Adrenal gland (tissue), 12 donors: ENCODE data around the gene SRSF12. TPM values are rescaled to one million over a fixed set of nuclear protein-coding genes. Genes with fewer than 3 reads are reported as not detected.
"Not testable (repeated sequence)": the region's sequence is repeated elsewhere in the genome, so short reads cannot be mapped to it uniquely, and the experiment has no call there.

Experiments used
- DNase-seq, 7 donors: peaks; one replicate each; pipeline ENCODE4 v3.0.0-alpha.2; 2019 to 2020
- H3K27ac ChIP-seq, 5 donors: fragments of 200-600 bp; sonication (generic) in 4 of 5; 1 replicate in 3 of 5; 2 replicates in 2 of 5; pipeline versions ENCODE4 v1.5.1 to v1.8.0; 2016 to 2020; ENCODE audit warnings: mild to moderate bottlenecking in 1 of 5
- H3K27me3 ChIP-seq: fragments of 200-600 bp; 2 replicates; pipeline ENCODE4 v1.8.0; 2021
- H3K36me3 ChIP-seq, 2 donors: fragments of 200-600 bp; replicated peaks in 1 of 2; 1 replicate in 1 of 2; 2 replicates in 1 of 2; pipeline versions ENCODE4 v1.5.1 to v1.8.0; 2018 to 2022
- H3K4me1 ChIP-seq, 2 donors: fragments of 200-600 bp; replicated peaks in 1 of 2; 1 replicate in 1 of 2; 2 replicates in 1 of 2; pipeline versions ENCODE4 v1.5.1 to v1.8.0; 2018 to 2021
- H3K4me3 ChIP-seq, 4 donors: fragments of 200-600 bp; sonication (generic) in 3 of 4; one replicate each; pipeline ENCODE4 v1.5.1; 2016 to 2018
- H3K9me3 ChIP-seq, 3 donors: fragments of 200-600 bp; sonication (generic) in 1 of 3; replicated peaks in 1 of 3; 1 replicate in 2 of 3; 2 replicates in 1 of 3; pipeline versions ENCODE4 v1.5.1 to v1.8.0; 2016 to 2021
- CTCF ChIP-seq, 6 experiments: fragments of 450-650 bp in 4 of 6; fragments of 200-600 bp in 2 of 6; sonication (generic) in 1 of 6; IDR thresholded peaks; 1 replicate in 5 of 6; 2 replicates in 1 of 6; pipeline versions ENCODE4 v1.5.1 to v1.8.0; 2016 to 2021; ENCODE audit warnings: antibody characterized with exemption in 6 of 6, mild to moderate bottlenecking in 2 of 6, moderate library complexity in 1 of 6
- POLR2A ChIP-seq, 2 donors: fragments of 450-650 bp; IDR thresholded peaks; one replicate each; pipeline ENCODE4 v1.6.1; 2017; ENCODE audit warnings: antibody characterized with exemption in 2 of 2, mild to moderate bottlenecking in 2 of 2, moderate library complexity in 1 of 2
- WGBS, 4 donors: extraction: QIAGEN DNeasy Blood & Tissue Kit in 2 of 4; methylation state at CpG; one replicate each; pipeline versions ENCODE4 v1.1.5 to v1.1.7; 2013 to 2017; 5-methylcytosine and 5-hydroxymethylcytosine counted together
- intact Hi-C, 2 donors: fragments of 100-400 bp; cut with DNase I; formaldehyde crosslinking; loops; one replicate each; pipeline versions ENCODE4 v1.14.1 to v1.15.0; 2022 to 2023
- polyA plus RNA-seq, 3 donors: library from polyadenylated mRNA; stranded (reverse); fragments of 200-250 nt in 2 of 3; fragments of 350-450 nt in 1 of 3; fragmentation: Illumina TruSeq in 1 of 3; extraction: RNeasy Lipid Tissue Mini Kit (QIAGEN cat#74804) in 1 of 3; gene quantifications; one replicate each; pipeline ENCODE4 v1.2.3, GENCODE V29; 2013 to 2014
- total RNA-seq, 9 donors: library from RNA; depleted of rRNA in 4 of 9; stranded (reverse); fragments of >200 nt in 4 of 9; fragments of 120-200 nt in 1 of 9; fragmentation: NEBNext Ultra II Directional in 1 of 9; extraction: Animal tissue kit (Norgen Biotek cat#: 25700) in 1 of 9; gene quantifications; one replicate each; pipeline versions ENCODE4 v1.1.0 to v1.2.4, GENCODE V29; 2013 to 2023
- donor health status: healthy with polysubstance abuse.
- donor health status: Bipolar disorder and iron deficiency.
- donor health status: DM: yes; HTN: yes; CAD: no.
- donor health status: DM: no; HTN: no; CAD: no.
- donor health status: DM: no; HTN: no; CAD: no.
- donor health status: DM: yes; HTN: yes; CAD: no.

The SRSF12 gene
- total and polyA plus RNA-seq, 12 donors = 0.26 to 2.2 (median 0.81) TPM; not detected in 1

GRCh38 chr6:89134723-89135122 is 16.9 kb upstream of the SRSF12 start:
- H3K4me1 ChIP-seq = no peaks in the 10 kb centered on the region
- H3K27ac ChIP-seq = no peak overlapping the region
- no peak for TF ChIP-seq POLR2A (IDR thresholded peaks at IDR 0.05)
- no peak for TF ChIP-seq CTCF (IDR thresholded peaks at IDR 0.05)
- DNase-seq = no peak
- H3K27me3 ChIP-seq = no peaks in the 10 kb centered on the region
- no peak overlapping the region for H3K4me3 ChIP-seq
- intact Hi-C loops = no loop called here
- no peaks in the 10 kb centered on the region for H3K9me3 ChIP-seq
- 84 to 89% (median 86%) methylated on average over 3 of the region's 3 CpGs for WGBS, 4 donors
- H3K36me3 ChIP-seq = no peaks in the 10 kb centered on the region

GRCh38 chr6:89133981-89134380 is 16.1 kb upstream of the SRSF12 start:
- no peaks in the 10 kb centered on the region for H3K9me3 ChIP-seq
- no peak for TF ChIP-seq CTCF (IDR thresholded peaks at IDR 0.05)
- TF ChIP-seq POLR2A (IDR thresholded peaks at IDR 0.05) = no peak
- H3K4me1 ChIP-seq = no peaks in the 10 kb centered on the region
- WGBS, 4 donors = 88 to 94% (median 91%) methylated on average over 8 to 9 of the region's 9 CpGs
- H3K36me3 ChIP-seq = no peaks in the 10 kb centered on the region
- intact Hi-C loops = no loop called here
- H3K27me3 ChIP-seq = no peaks in the 10 kb centered on the region
- H3K27ac ChIP-seq = no peak overlapping the region
- no peak for DNase-seq
- no peak overlapping the region for H3K4me3 ChIP-seq

GRCh38 chr6:89132057-89132456 is 14.2 kb upstream of the SRSF12 start:
- intact Hi-C loops = no loop called here
- Histone ChIP-seq H3K36me3 (no peaks in the 10 kb centered on the region), H3K27ac (no peak overlapping the region), H3K4me3 (no peak overlapping the region), H3K9me3 (no peaks in the 10 kb centered on the region), H3K27me3 (no peaks in the 10 kb centered on the region), H3K4me1 (no peaks in the 10 kb centered on the region)
- WGBS, 4 donors = 72 to 89% (median 85%) methylated on average over 2 of the region's 2 CpGs
- TF ChIP-seq CTCF (IDR thresholded peaks at IDR 0.05) (no peak), POLR2A (IDR thresholded peaks at IDR 0.05) (no peak)
- DNase-seq = no peak

GRCh38 chr6:89131599-89131998 is 13.7 kb upstream of the SRSF12 start:
- H3K4me3 ChIP-seq = no peak overlapping the region
- 94 to 98% (median 96%) methylated on average over 3 of the region's 3 CpGs for WGBS, 4 donors
- TF ChIP-seq POLR2A (IDR thresholded peaks at IDR 0.05) (no peak), CTCF (IDR thresholded peaks at IDR 0.05) (no peak)
- H3K36me3 ChIP-seq = no peaks in the 10 kb centered on the region
- no peaks in the 10 kb centered on the region for H3K4me1 ChIP-seq
- no peak for DNase-seq
- H3K27me3 ChIP-seq = no peaks in the 10 kb centered on the region
- no peaks in the 10 kb centered on the region for H3K9me3 ChIP-seq
- no peak overlapping the region for H3K27ac ChIP-seq
- intact Hi-C loops = no loop called here

- DNase-seq, H3K4me1 ChIP-seq, H3K27me3 ChIP-seq, intact Hi-C loops, H3K4me3 ChIP-seq, H3K36me3 ChIP-seq, H3K9me3 ChIP-seq, H3K27ac ChIP-seq: not testable (repeated sequence)
- WGBS, 4 donors = 81 to 85% (median 84%) methylated on average over 2 of the region's 2 CpGs
These were observed 10.4 kb upstream of the SRSF12 start for GRCh38 chr6:89128256-89128671.
